GM12878 (cell line): ENCODE results near the gene INCA1. TPM values are rescaled to one million over a fixed set of nuclear protein-coding genes. Genes with fewer than 3 reads are reported as not detected.

Source experiments
- BMI1 ChIP-seq: fragments of 450-650 bp; IDR thresholded peaks from 2 replicates; pipeline ENCODE4 v1.6.1; 2016; ENCODE audit warnings: mild to moderate bottlenecking, moderate library complexity, borderline replicate concordance
- CBX5 ChIP-seq: sonication (generic); IDR thresholded peaks from 2 replicates; pipeline ENCODE4 v1.6.1; 2016; ENCODE audit warnings: low read depth, moderate library complexity, mild to moderate bottlenecking, inconsistent platforms
- DPF2 ChIP-seq: fragments of 450-650 bp; IDR thresholded peaks from 2 replicates; pipeline ENCODE4 v1.6.1; 2017; ENCODE audit warnings: mild to moderate bottlenecking
- E2F4 ChIP-seq: IDR thresholded peaks from 2 replicates; pipeline ENCODE4 v1.6.1; 2012; ENCODE audit warnings: low read depth, low read length, improper control_type of control experiment
- EGR1 ChIP-seq, 2 experiments: IDR thresholded peaks; 1 replicate in 1 of 2; 2 replicates in 1 of 2; pipeline ENCODE4 v1.6.1; 2011 to 2012; ENCODE audit warnings: low read depth in 2 of 2, low read length in 2 of 2, borderline replicate concordance in 1 of 2, mild to moderate bottlenecking in 1 of 2, moderate library complexity in 1 of 2
- EZH2 ChIP-seq: IDR thresholded peaks from 2 replicates; pipeline ENCODE4 v1.6.1; 2012; ENCODE audit warnings: low read depth, mild to moderate bottlenecking, control low read depth, inconsistent platforms, low read length, borderline replicate concordance; ENCODE audit not compliant: control insufficient read depth
- GATAD2B ChIP-seq: fragments of 450-650 bp; conservative IDR thresholded peaks from 2 replicates; pipeline ENCODE4 v1.6.1; 2017; ENCODE audit warnings: low read depth, mild to moderate bottlenecking, moderate library complexity
- KAT2A ChIP-seq: conservative IDR thresholded peaks from 2 replicates; pipeline ENCODE4 v1.6.1; 2011; ENCODE audit warnings: low read depth, low read length; ENCODE audit not compliant: control insufficient read depth
- KLF5 ChIP-seq: fragments of 450-650 bp; IDR thresholded peaks from 2 replicates; pipeline ENCODE4 v1.6.1; 2014; ENCODE audit warnings: mild to moderate bottlenecking; ENCODE audit not compliant: partially characterized antibody
- MEF2B ChIP-seq: fragments of 450-650 bp; IDR thresholded peaks from 2 replicates; pipeline ENCODE4 v1.6.1; 2018; ENCODE audit warnings: mild to moderate bottlenecking, moderate library complexity; ENCODE audit not compliant: partially characterized antibody, poor library complexity, severe bottlenecking
- PAX8 ChIP-seq: fragments of 450-650 bp; IDR thresholded peaks from 2 replicates; pipeline ENCODE4 v1.6.1; 2017; ENCODE audit warnings: mild to moderate bottlenecking, moderate library complexity
- POLR2AphosphoS5 ChIP-seq: IDR thresholded peaks from 2 replicates; pipeline ENCODE4 v1.6.1; 2011; ENCODE audit warnings: mild to moderate bottlenecking, low read length, inconsistent platforms
- RELA ChIP-seq: fragments of 450-650 bp; IDR thresholded peaks from 2 replicates; pipeline ENCODE4 v1.8.0; 2014; ENCODE audit warnings: borderline replicate concordance; ENCODE audit not compliant: partially characterized antibody
- SMAD1 ChIP-seq: fragments of 450-650 bp; IDR thresholded peaks from 2 replicates; pipeline ENCODE4 v1.6.1; 2018; ENCODE audit warnings: mild to moderate bottlenecking, low read depth; ENCODE audit not compliant: partially characterized antibody
- TBL1XR1 ChIP-seq: IDR thresholded peaks from 2 replicates; pipeline ENCODE4 v1.6.1; 2012; ENCODE audit warnings: low read depth, low read length, improper control_type of control experiment
- ZNF207 ChIP-seq: fragments of 450-650 bp; IDR thresholded peaks from 2 replicates; pipeline ENCODE4 v1.6.1; 2014; ENCODE audit warnings: antibody characterized with exemption, mild to moderate bottlenecking, borderline replicate concordance
- ZNF274 ChIP-seq: IDR thresholded peaks from one replicate; pipeline ENCODE4 v1.8.0; 2011; ENCODE audit not compliant: insufficient read length, insufficient read depth
- ZSCAN29 ChIP-seq: fragments of 450-650 bp; IDR thresholded peaks from 2 replicates; pipeline ENCODE4 v1.6.1; 2017; ENCODE audit warnings: mild to moderate bottlenecking, moderate library complexity
- polyA plus RNA-seq, 11 experiments: library from polyadenylated mRNA; depleted of rRNA in 4 of 11; unstranded in 6 of 11; stranded (reverse) in 5 of 11; fragments of >200 nt; fragmentation: Nextera tagmentation in 4 of 11; fragmentation: Illumina TruSeq in 1 of 11; extraction: Ambion mirVana in 4 of 11; extraction: Trizol in 1 of 11; gene quantifications; 1 replicate in 1 of 11; 2 replicates in 10 of 11; pipeline versions ENCODE4 v1.2.1 to v1.2.3, GENCODE V29; 2011 to 2016; ENCODE audit warnings: inconsistent platforms in 2 of 11, missing spikeins in 2 of 11, low read depth in 1 of 11
- total RNA-seq, 4 experiments: library from RNA; depleted of rRNA in 3 of 4; stranded (reverse); fragments of >200 nt in 3 of 4; fragmentation: Illumina TruSeq in 1 of 4; extraction: Trizol in 1 of 4; gene quantifications; 2 replicates each; pipeline versions ENCODE4 v1.2.1 to v1.2.3, GENCODE V29; 2013 to 2021
- TF ChIP-seq, protein P1 (sequence below): IDR thresholded peaks from 2 replicates; pipeline ENCODE4 v1.6.1; 2011; ENCODE audit warnings: low read depth, low read length, improper control_type of control experiment, borderline replicate concordance
- TF ChIP-seq, protein P2 (sequence below): fragments of 450-650 bp; IDR thresholded peaks from 2 replicates; pipeline ENCODE4 v1.6.1; 2017; ENCODE audit warnings: borderline replicate concordance
- TF ChIP-seq, protein P3 (sequence below): IDR thresholded peaks from 2 replicates; pipeline ENCODE4 v1.6.1; 2012; ENCODE audit warnings: low read depth, low read length, improper control_type of control experiment
- TF ChIP-seq, protein P4 (sequence below): fragments of 450-650 bp; IDR thresholded peaks from 2 replicates; pipeline ENCODE4 v1.6.1; 2017; ENCODE audit warnings: mild to moderate bottlenecking, moderate library complexity

Gene INCA1
- total and polyA plus RNA-seq, 10 of the 15 experiments (the other 5 are each of a cell fraction or from before 2014, with no cell fraction given): 0.19 to 1.8 (median 0.45) TPM

- no peak for TF ChIP-seq BMI1
- TF ChIP-seq, protein P1, sequence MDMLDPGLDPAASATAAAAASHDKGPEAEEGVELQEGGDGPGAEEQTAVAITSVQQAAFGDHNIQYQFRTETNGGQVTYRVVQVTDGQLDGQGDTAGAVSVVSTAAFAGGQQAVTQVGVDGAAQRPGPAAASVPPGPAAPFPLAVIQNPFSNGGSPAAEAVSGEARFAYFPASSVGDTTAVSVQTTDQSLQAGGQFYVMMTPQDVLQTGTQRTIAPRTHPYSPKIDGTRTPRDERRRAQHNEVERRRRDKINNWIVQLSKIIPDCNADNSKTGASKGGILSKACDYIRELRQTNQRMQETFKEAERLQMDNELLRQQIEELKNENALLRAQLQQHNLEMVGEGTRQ: no peak
- TF ChIP-seq EGR1 (IDR thresholded peaks at IDR 0.05; ENCODE audit: borderline replicate concordance in 1 of 2, low read depth in 2 of 2, low read length in 2 of 2): peak; percentile 48 to 88
- peak; percentile 48 for TF ChIP-seq KLF5
- TF ChIP-seq CBX5: no peak
- no peak for TF ChIP-seq ZSCAN29
- TF ChIP-seq, protein P2, sequence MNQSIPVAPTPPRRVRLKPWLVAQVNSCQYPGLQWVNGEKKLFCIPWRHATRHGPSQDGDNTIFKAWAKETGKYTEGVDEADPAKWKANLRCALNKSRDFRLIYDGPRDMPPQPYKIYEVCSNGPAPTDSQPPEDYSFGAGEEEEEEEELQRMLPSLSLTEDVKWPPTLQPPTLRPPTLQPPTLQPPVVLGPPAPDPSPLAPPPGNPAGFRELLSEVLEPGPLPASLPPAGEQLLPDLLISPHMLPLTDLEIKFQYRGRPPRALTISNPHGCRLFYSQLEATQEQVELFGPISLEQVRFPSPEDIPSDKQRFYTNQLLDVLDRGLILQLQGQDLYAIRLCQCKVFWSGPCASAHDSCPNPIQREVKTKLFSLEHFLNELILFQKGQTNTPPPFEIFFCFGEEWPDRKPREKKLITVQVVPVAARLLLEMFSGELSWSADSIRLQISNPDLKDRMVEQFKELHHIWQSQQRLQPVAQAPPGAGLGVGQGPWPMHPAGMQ: no peak
- peak; percentile 27 for TF ChIP-seq RELA
- no peak for TF ChIP-seq E2F4
- TF ChIP-seq ZNF207: peak; percentile 17; the same call in 1 of the 2 replicates
- no peak for TF ChIP-seq KAT2A
- TF ChIP-seq DPF2: peak; percentile 87; the same call in 1 of the 2 replicates
- TF ChIP-seq, protein P3, sequence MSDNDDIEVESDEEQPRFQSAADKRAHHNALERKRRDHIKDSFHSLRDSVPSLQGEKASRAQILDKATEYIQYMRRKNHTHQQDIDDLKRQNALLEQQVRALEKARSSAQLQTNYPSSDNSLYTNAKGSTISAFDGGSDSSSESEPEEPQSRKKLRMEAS: peak; percentile 70; the same call in 1 of the 2 replicates
- TF ChIP-seq, protein P4, sequence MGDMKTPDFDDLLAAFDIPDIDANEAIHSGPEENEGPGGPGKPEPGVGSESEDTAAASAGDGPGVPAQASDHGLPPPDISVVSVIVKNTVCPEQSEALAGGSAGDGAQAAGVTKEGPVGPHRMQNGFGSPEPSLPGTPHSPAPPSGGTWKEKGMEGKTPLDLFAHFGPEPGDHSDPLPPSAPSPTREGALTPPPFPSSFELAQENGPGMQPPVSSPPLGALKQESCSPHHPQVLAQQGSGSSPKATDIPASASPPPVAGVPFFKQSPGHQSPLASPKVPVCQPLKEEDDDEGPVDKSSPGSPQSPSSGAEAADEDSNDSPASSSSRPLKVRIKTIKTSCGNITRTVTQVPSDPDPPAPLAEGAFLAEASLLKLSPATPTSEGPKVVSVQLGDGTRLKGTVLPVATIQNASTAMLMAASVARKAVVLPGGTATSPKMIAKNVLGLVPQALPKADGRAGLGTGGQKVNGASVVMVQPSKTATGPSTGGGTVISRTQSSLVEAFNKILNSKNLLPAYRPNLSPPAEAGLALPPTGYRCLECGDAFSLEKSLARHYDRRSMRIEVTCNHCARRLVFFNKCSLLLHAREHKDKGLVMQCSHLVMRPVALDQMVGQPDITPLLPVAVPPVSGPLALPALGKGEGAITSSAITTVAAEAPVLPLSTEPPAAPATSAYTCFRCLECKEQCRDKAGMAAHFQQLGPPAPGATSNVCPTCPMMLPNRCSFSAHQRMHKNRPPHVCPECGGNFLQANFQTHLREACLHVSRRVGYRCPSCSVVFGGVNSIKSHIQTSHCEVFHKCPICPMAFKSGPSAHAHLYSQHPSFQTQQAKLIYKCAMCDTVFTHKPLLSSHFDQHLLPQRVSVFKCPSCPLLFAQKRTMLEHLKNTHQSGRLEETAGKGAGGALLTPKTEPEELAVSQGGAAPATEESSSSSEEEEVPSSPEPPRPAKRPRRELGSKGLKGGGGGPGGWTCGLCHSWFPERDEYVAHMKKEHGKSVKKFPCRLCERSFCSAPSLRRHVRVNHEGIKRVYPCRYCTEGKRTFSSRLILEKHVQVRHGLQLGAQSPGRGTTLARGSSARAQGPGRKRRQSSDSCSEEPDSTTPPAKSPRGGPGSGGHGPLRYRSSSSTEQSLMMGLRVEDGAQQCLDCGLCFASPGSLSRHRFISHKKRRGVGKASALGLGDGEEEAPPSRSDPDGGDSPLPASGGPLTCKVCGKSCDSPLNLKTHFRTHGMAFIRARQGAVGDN: peak; percentile 27; the same call in 1 of the 2 replicates
- no peak for TF ChIP-seq ZNF274
- peak; percentile 39 for TF ChIP-seq MEF2B
- TF ChIP-seq EZH2: no peak
- no peak for TF ChIP-seq SMAD1
- TF ChIP-seq PAX8: no peak
- TF ChIP-seq POLR2AphosphoS5: 0 out of 2 replicates have a peak, but pooled peaks have one; percentile 43
- peak; percentile 97; the same call in 1 of the 2 replicates for TF ChIP-seq GATAD2B
- TF ChIP-seq TBL1XR1: no peak
Measured at GRCh38 chr17:4986951-4987766, 10.2 kb downstream of the INCA1 start, which contains the start of gene CAMTA2 (continued).
